Stomach (tissue), 9 donors: ENCODE data around the gene MRPL34. TPM values are rescaled to one million over a fixed set of nuclear protein-coding genes. Genes with fewer than 3 reads are reported as not detected.

ENCODE experiments used
- DNase-seq, 2 donors: peaks; one replicate each; pipeline versions ENCODE4 v3.0.0 to v3.0.0-alpha.2; 2013 to 2019
- H3K27ac ChIP-seq, 5 donors: fragments of 200-600 bp in 4 of 5; sonication (generic) in 4 of 5; one replicate each; pipeline ENCODE4 v1.5.1; 2013 to 2019; ENCODE audit warnings: mild to moderate bottlenecking in 1 of 5, moderate library complexity in 1 of 5
- H3K27me3 ChIP-seq, 3 donors: fragments of 200-600 bp; sonication (generic); one replicate each; pipeline ENCODE4 v1.5.1; 2017 to 2019; ENCODE audit warnings: mixed run types in 1 of 3
- H3K36me3 ChIP-seq, 4 donors: fragments of 200-600 bp; sonication (generic); 1 replicate in 3 of 4; 2 replicates in 1 of 4; pipeline ENCODE4 v1.5.1; 2016 to 2019
- H3K4me1 ChIP-seq, 4 donors: fragments of 200-600 bp; sonication (generic); one replicate each; pipeline ENCODE4 v1.5.1; 2016 to 2019
- H3K4me3 ChIP-seq, 4 donors: fragments of 200-600 bp; sonication (generic) in 3 of 4; one replicate each; pipeline ENCODE4 v1.5.1; 2016 to 2019; ENCODE audit warnings: mild to moderate bottlenecking in 1 of 4
- H3K9me3 ChIP-seq, 4 donors: fragments of 200-600 bp; sonication (generic); one replicate each; pipeline ENCODE4 v1.5.1; 2016 to 2019
- CTCF ChIP-seq, 7 experiments: fragments of 450-650 bp in 4 of 7; fragments of 200-600 bp in 3 of 7; sonication (generic) in 3 of 7; IDR thresholded peaks; one replicate each; pipeline ENCODE4 v1.5.1; 2016 to 2019; ENCODE audit warnings: antibody characterized with exemption in 7 of 7, control low read depth in 2 of 7, mild to moderate bottlenecking in 1 of 7
- EP300 ChIP-seq: sonication (generic); formaldehyde crosslinking; IDR thresholded peaks from one replicate; pipeline ENCODE4 v1.6.1; 2017; ENCODE audit warnings: antibody characterized with exemption
- POLR2A ChIP-seq, 4 donors: fragments of 450-650 bp; IDR thresholded peaks; one replicate each; pipeline ENCODE4 v1.6.1; 2016; ENCODE audit warnings: antibody characterized with exemption in 4 of 4, control low read depth in 2 of 4, mild to moderate bottlenecking in 1 of 4, moderate library complexity in 1 of 4
- POLR2AphosphoS5 ChIP-seq, 3 donors: sonication (generic); formaldehyde crosslinking; IDR thresholded peaks; one replicate each; pipeline ENCODE4 v1.6.1; 2016; ENCODE audit warnings: antibody characterized with exemption in 3 of 3
- WGBS, 5 donors: extraction: QIAGEN DNeasy Blood & Tissue Kit in 3 of 5; methylation state at CpG; one replicate each; pipeline versions ENCODE4 v1.1.5 to v1.1.7; 2013 to 2018; 5-methylcytosine and 5-hydroxymethylcytosine counted together
- intact Hi-C: fragments of 100-400 bp; cut with DNase I; formaldehyde crosslinking; loops from one replicate; pipeline ENCODE4 v1.15.1; 2023; ENCODE audit warnings: low total_unique reads
- polyA plus RNA-seq, 3 donors: library from polyadenylated mRNA; stranded (reverse); fragments of 200-250 nt; gene quantifications; one replicate each; pipeline ENCODE4 v1.2.3, GENCODE V29; 2013
- total RNA-seq, 5 donors: library from RNA; depleted of rRNA; stranded (reverse); fragments of >200 nt; gene quantifications; one replicate each; pipeline versions ENCODE4 v1.1.0 to v1.2.3, GENCODE V29; 2014 to 2016
- donor health status: healthy with polysubstance abuse.
- donor health status: Bipolar disorder and iron deficiency.
- donor health status: healthy.

MRPL34 gene
- total and polyA plus RNA-seq, 8 donors: 6.6 to 200 (median 155) TPM

GRCh38 chr19:17338433-17339078, 32.9 kb downstream of the MRPL34 start:
- H3K27me3 ChIP-seq: no peaks in the 10 kb centered on the region
- peaks cover 26 to 59% (median 45%) of the 10 kb centered on the region in 4 donors for H3K4me1 ChIP-seq
- no peak for DNase-seq
- H3K27ac ChIP-seq: no peak overlapping the region
- intact Hi-C loops: no loop called here
- no peaks in the 10 kb centered on the region for H3K9me3 ChIP-seq
- H3K36me3 ChIP-seq: peaks cover 0 to 32% (median 21%) of the 10 kb centered on the region in 4 donors
- 89 to 95% (median 92%) methylated on average over 17 to 30 of the region's 30 CpGs for WGBS, 5 donors
- TF ChIP-seq EP300: no peak
- TF ChIP-seq CTCF (IDR thresholded peaks at IDR 0.05): no peak
- TF ChIP-seq POLR2A (IDR thresholded peaks at IDR 0.05): no peak
- TF ChIP-seq POLR2AphosphoS5 (IDR thresholded peaks at IDR 0.05): no peak
- peak overlapping the region in 3 of 4 donors; percentile 58 to 91 (median 58) for H3K4me3 ChIP-seq

- Histone ChIP-seq H3K27ac (no peak overlapping the region), H3K4me3 (no peak overlapping the region), H3K27me3 (no peaks in the 10 kb centered on the region), H3K4me1 (peaks cover 19 to 52% (median 39%) of the 10 kb centered on the region in 4 donors), H3K36me3 (peaks cover 0 to 32% (median 21%) of the 10 kb centered on the region in 4 donors), H3K9me3 (no peaks in the 10 kb centered on the region)
- intact Hi-C loops: no loop called here
- 86 to 91% (median 90%) methylated on average over 34 of the region's 34 CpGs for WGBS, 5 donors
- no peak for DNase-seq
- TF ChIP-seq POLR2AphosphoS5 (IDR thresholded peaks at IDR 0.05) (no peak), CTCF (IDR thresholded peaks at IDR 0.05) (no peak), POLR2A (IDR thresholded peaks at IDR 0.05) (no peak), EP300 (no peak)
Measured at GRCh38 chr19:17339088-17339741, 33.5 kb downstream of the MRPL34 start.

GRCh38 chr19:17340302-17340870, 34.7 kb downstream of the MRPL34 start:
- H3K27ac ChIP-seq: no peak overlapping the region
- TF ChIP-seq POLR2AphosphoS5 (IDR thresholded peaks at IDR 0.05) (no peak), CTCF (IDR thresholded peaks at IDR 0.05) (no peak), POLR2A (IDR thresholded peaks at IDR 0.05) (no peak), EP300 (no peak)
- WGBS, 5 donors: 54 to 66% (median 55%) methylated on average over 19 to 21 of the region's 21 CpGs

GRCh38 chr19:17340871-17341357, 35.2 kb downstream of the MRPL34 start:
- DNase-seq: no peak
- no peak overlapping the region for H3K4me3 ChIP-seq
- peaks cover 10 to 39% (median 28%) of the 10 kb centered on the region in 4 donors for H3K4me1 ChIP-seq
- H3K9me3 ChIP-seq: no peaks in the 10 kb centered on the region
- TF ChIP-seq POLR2AphosphoS5 (IDR thresholded peaks at IDR 0.05) (no peak), EP300 (no peak), POLR2A (IDR thresholded peaks at IDR 0.05) (no peak), CTCF (IDR thresholded peaks at IDR 0.05) (no peak)
- no peaks in the 10 kb centered on the region for H3K27me3 ChIP-seq
- no peak overlapping the region for H3K27ac ChIP-seq
- peaks cover 0 to 32% (median 21%) of the 10 kb centered on the region in 4 donors for H3K36me3 ChIP-seq
- 70 to 83% (median 72%) methylated on average over 15 to 17 of the region's 17 CpGs for WGBS, 5 donors
- intact Hi-C loops: no loop called here

More at GRCh38 chr19:17340302-17340870, 34.7 kb downstream of the MRPL34 start:
- peak; percentile 52 to 77 for DNase-seq
- Histone ChIP-seq H3K36me3 (peaks cover 0 to 32% (median 21%) of the 10 kb centered on the region in 4 donors), H3K4me1 (peaks cover 14 to 43% (median 29%) of the 10 kb centered on the region in 4 donors), H3K4me3 (no peak overlapping the region), H3K9me3 (no peaks in the 10 kb centered on the region), H3K27me3 (no peaks in the 10 kb centered on the region)
- intact Hi-C loops: no loop called here
